Endodermal cell (in vitro differentiated cells): ENCODE measurements around the gene HPGD. TPM values are rescaled to one million over a fixed set of nuclear protein-coding genes. Genes with fewer than 3 reads are reported as not detected.

ENCODE experiments used
- DNase-seq: peaks from one replicate; pipeline ENCODE4 v3.0.0-alpha.2; 2017
- H3K27ac ChIP-seq: 2 replicates; pipeline ENCODE4 v1.5.1; 2013; ENCODE audit warnings: mild to moderate bottlenecking, low read depth, low read length, moderate library complexity
- H3K27me3 ChIP-seq: 2 replicates; pipeline ENCODE4 v1.6.1; 2013; ENCODE audit warnings: mild to moderate bottlenecking, low read length, moderate library complexity; ENCODE audit not compliant: insufficient read depth, control insufficient read depth, poor library complexity, severe bottlenecking
- H3K36me3 ChIP-seq: 2 replicates; pipeline ENCODE4 v1.7.0; 2013; ENCODE audit warnings: mild to moderate bottlenecking, low read length, moderate library complexity; ENCODE audit not compliant: control insufficient read depth, insufficient read depth
- H3K4me1 ChIP-seq: one replicate; pipeline ENCODE4 v1.7.0; 2013; ENCODE audit warnings: low read length; ENCODE audit not compliant: control insufficient read depth, insufficient read depth
- H3K4me3 ChIP-seq: 2 replicates; pipeline ENCODE4 v1.5.1; 2013; ENCODE audit warnings: mild to moderate bottlenecking, low read length, moderate library complexity
- H3K9ac ChIP-seq: 2 replicates; pipeline ENCODE4 v1.6.1; 2013; ENCODE audit warnings: mild to moderate bottlenecking, low read length, moderate library complexity; ENCODE audit not compliant: poor library complexity, severe bottlenecking; ENCODE audit errors: extremely low read depth
- H3K9me3 ChIP-seq: 2 replicates; pipeline ENCODE4 v1.6.1; 2013; ENCODE audit warnings: mild to moderate bottlenecking, low read length, moderate library complexity; ENCODE audit not compliant: control insufficient read depth
- H3K27ac Mint-ChIP-seq: 2 replicates; pipeline ENCODE4 v1.8.0; 2020; ENCODE audit warnings: mixed read lengths
- H3K27me3 Mint-ChIP-seq: 2 replicates; pipeline ENCODE4 v1.8.0; 2021; ENCODE audit warnings: mild to moderate bottlenecking, mixed read lengths; ENCODE audit not compliant: insufficient read depth
- H3K36me3 Mint-ChIP-seq: 2 replicates; pipeline ENCODE4 v1.8.0; 2020; ENCODE audit warnings: low read depth, mixed read lengths
- H3K4me1 Mint-ChIP-seq: 2 replicates; pipeline ENCODE4 v1.8.0; 2020; ENCODE audit warnings: mixed read lengths
- H3K4me3 Mint-ChIP-seq: 2 replicates; pipeline ENCODE4 v1.8.0; 2020; ENCODE audit warnings: mild to moderate bottlenecking, moderate library complexity, mixed read lengths
- H3K9me3 Mint-ChIP-seq: 2 replicates; pipeline ENCODE4 v1.8.0; 2020; ENCODE audit warnings: mild to moderate bottlenecking, mixed read lengths
- WGBS, 2 experiments: methylation state at CpG; one replicate each; pipeline versions ENCODE4 v1.1.5 to v1.1.7; 2013; ENCODE audit warnings: missing lambda C conversion rate in 2 of 2, mixed read lengths in 1 of 2; ENCODE audit not compliant: insufficient coverage in 1 of 2, insufficient read length in 1 of 2; 5-methylcytosine and 5-hydroxymethylcytosine counted together
- total RNA-seq, 2 donors: library from RNA; stranded (reverse); fragmentation: NEBNext Ultra II Directional in 1 of 2; extraction: Animal tissue kit (Norgen Biotek cat#: 25700) in 1 of 2; gene quantifications; 2 replicates in 1 of 2; 3 replicates in 1 of 2; pipeline ENCODE4 v1.2.1, GENCODE V29; 2021
- TF ChIP-seq, protein P1 (sequence below): fragments of 200-600 bp; sonication (generic); conservative IDR thresholded peaks from 2 replicates; pipeline ENCODE4 v1.5.0; 2021; ENCODE audit warnings: antibody characterized with exemption, mild to moderate bottlenecking

HPGD gene
- total RNA-seq, 2 donors from 2014 or later = 1.2 to 27.7 TPM

DNA sequence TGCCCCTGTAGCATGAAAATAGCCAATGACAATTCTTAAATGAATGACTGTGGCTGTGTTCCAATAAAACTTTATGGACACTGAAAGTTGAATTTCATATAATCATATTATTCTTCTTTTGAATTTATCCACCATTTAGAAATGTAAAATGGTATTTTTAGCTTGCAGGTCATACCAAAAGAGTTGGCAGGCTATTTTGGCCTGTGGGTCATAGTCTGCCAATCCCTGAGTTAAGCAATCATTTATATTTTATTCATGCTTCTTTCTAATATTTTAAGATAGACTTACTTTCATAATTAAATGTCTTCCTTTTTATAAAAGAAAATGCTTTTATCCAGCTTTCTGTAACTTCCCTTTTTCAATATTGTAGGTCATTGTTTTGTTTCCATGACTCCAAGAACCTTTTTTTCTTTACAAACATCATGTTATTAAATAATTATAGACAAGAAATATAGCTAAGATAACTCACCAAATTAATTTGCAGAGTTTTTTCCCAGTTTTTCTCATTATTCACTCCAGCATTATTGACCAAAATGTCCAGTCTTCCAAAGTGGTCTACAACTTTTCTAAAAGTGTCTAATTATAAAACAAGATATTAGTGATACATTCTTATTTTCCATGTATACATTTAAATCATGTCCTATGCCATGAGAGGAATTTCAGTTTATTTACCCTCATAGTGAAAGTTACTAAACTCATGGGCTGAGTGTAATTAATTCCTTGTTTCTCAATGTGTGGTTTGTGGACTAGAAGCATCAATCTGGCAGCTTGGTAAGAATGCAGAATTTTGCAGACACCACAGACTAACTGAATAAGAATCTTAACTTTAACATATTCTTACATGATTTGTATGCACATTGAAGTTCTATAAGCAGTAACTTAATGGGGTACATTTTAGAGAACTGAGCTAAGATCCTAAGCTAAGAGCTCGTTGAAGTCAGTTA lies 4.5 kb downstream of the HPGD start:
- no peaks in the 10 kb centered on the region for H3K36me3 ChIP-seq
- no peak overlapping the region for H3K9ac ChIP-seq
- H3K27ac Mint-ChIP-seq = no peak overlapping the region
- no peak overlapping the region for H3K4me3 Mint-ChIP-seq
- TF ChIP-seq, protein P1, sequence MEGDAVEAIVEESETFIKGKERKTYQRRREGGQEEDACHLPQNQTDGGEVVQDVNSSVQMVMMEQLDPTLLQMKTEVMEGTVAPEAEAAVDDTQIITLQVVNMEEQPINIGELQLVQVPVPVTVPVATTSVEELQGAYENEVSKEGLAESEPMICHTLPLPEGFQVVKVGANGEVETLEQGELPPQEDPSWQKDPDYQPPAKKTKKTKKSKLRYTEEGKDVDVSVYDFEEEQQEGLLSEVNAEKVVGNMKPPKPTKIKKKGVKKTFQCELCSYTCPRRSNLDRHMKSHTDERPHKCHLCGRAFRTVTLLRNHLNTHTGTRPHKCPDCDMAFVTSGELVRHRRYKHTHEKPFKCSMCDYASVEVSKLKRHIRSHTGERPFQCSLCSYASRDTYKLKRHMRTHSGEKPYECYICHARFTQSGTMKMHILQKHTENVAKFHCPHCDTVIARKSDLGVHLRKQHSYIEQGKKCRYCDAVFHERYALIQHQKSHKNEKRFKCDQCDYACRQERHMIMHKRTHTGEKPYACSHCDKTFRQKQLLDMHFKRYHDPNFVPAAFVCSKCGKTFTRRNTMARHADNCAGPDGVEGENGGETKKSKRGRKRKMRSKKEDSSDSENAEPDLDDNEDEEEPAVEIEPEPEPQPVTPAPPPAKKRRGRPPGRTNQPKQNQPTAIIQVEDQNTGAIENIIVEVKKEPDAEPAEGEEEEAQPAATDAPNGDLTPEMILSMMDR = no peak
- no peaks in the 10 kb centered on the region for H3K36me3 Mint-ChIP-seq
- H3K27ac ChIP-seq = no peak overlapping the region
- H3K27me3 Mint-ChIP-seq = peaks cover 14% of the 10 kb centered on the region
- H3K4me3 ChIP-seq = no peak overlapping the region
- H3K27me3 ChIP-seq = peaks cover 29% of the 10 kb centered on the region
- peaks cover 6% of the 10 kb centered on the region for H3K4me1 Mint-ChIP-seq
- no peak for DNase-seq
- 85% methylated on average over 1 of the region's 1 CpG; no CpG with 5 or more reads in 1 of the 2 experiments for WGBS, 2 experiments
- no peaks in the 10 kb centered on the region for H3K9me3 Mint-ChIP-seq
- H3K9me3 ChIP-seq = no peaks in the 10 kb centered on the region
- H3K4me1 ChIP-seq = no peaks in the 10 kb centered on the region

DNA sequence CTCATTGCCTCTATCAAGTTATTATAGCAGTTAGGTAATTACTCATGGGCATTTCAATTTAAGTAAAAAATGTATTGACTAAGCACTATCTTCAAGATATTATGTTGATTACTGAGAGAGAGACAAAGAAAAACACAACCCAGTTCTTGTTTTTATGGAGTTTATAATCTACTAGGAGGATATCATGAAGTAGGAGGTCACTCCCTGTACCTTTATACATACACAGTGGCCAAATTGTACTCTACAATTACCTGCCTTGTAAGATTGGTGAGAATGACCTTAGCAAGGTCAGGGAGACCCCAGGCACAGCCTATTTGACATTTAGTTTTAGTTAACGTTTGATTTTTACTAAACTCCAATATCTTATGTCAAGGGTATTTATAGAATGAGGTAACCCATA lies 5.5 kb downstream of the HPGD start:
- Mint-ChIP-seq H3K4me1 (peaks cover 5% of the 10 kb centered on the region), H3K27ac (no peak overlapping the region), H3K27me3 (peaks cover 7% of the 10 kb centered on the region), H3K4me3 (no peak overlapping the region), H3K36me3 (peaks cover under 1% of the 10 kb centered on the region), H3K9me3 (no peaks in the 10 kb centered on the region)
- TF ChIP-seq, protein P1 = no peak
- WGBS, 2 experiments = 80% methylated on average over 1 of the region's 1 CpG; no CpG with 5 or more reads in 1 of the 2 experiments
- H3K27me3 ChIP-seq = peaks cover 19% of the 10 kb centered on the region
- no peak for DNase-seq
- no peak overlapping the region for H3K9ac ChIP-seq
- no peaks in the 10 kb centered on the region for H3K36me3 ChIP-seq
- H3K9me3 ChIP-seq = no peaks in the 10 kb centered on the region
- H3K4me3 ChIP-seq = no peak overlapping the region
- no peaks in the 10 kb centered on the region for H3K4me1 ChIP-seq
- no peak overlapping the region for H3K27ac ChIP-seq

DNA sequence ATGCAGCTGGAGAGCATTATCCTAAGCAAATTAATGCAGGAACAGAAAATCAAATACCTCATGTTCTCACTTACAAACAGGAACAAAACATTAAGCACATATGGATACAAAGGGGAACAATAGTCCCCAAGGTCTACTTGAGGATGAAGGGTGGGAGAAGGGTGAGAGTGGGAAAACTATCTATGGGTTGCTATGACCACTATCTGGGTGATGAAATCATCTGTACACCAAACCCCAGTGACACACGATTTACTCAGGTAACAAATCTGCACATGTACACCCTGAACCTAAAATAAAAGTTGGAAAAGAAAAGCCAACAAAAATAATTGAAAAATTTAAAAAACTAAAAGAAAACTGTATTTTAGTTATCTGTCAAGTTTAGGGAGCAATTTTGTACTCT lies 5.9 kb downstream of the HPGD start:
- peaks cover 3% of the 10 kb centered on the region for H3K27me3 Mint-ChIP-seq
- Histone ChIP-seq H3K9ac (no peak overlapping the region), H3K27me3 (peaks cover 15% of the 10 kb centered on the region), H3K36me3 (no peaks in the 10 kb centered on the region), H3K4me1 (no peaks in the 10 kb centered on the region), H3K27ac (no peak overlapping the region), H3K9me3 (no peaks in the 10 kb centered on the region), H3K4me3 (no peak overlapping the region)
- H3K9me3 Mint-ChIP-seq = no peaks in the 10 kb centered on the region
- no peak overlapping the region for H3K27ac Mint-ChIP-seq
- whole genome bisulfite sequencing, 2 experiments = 88 to 100% methylated on average over 1 of the region's 1 CpG
- no peak for DNase-seq
- peaks cover 1% of the 10 kb centered on the region for H3K36me3 Mint-ChIP-seq
- H3K4me1 Mint-ChIP-seq = peaks cover 3% of the 10 kb centered on the region
- TF ChIP-seq, protein P1 = no peak
- H3K4me3 Mint-ChIP-seq = no peak overlapping the region
